GM20000 (cell line): ENCODE measurements around the gene SLC4A11.
A peak's percentile ranks its signal among the peaks of the same experiment; 100 is the strongest.
"Not testable (repeated sequence)": the region's sequence is repeated elsewhere in the genome, so short reads cannot be mapped to it uniquely, and the experiment has no call there.

Experiments
- DNase-seq: peaks from one replicate; pipeline ENCODE4 v3.0.0; 2012; ENCODE audit warnings: low spot score
- CTCF ChIP-seq: IDR thresholded peaks from 2 replicates; pipeline ENCODE4 v1.5.1; 2012; ENCODE audit warnings: mild to moderate bottlenecking, control low read depth; ENCODE audit errors: extremely low read depth, missing control alignments

Gene SLC4A11

GRCh38 chr20:3221398-3222226 lies 17.4 kb downstream of the SLC4A11 start:
- no peak for DNase-seq
- no peak for TF ChIP-seq CTCF

DNA sequence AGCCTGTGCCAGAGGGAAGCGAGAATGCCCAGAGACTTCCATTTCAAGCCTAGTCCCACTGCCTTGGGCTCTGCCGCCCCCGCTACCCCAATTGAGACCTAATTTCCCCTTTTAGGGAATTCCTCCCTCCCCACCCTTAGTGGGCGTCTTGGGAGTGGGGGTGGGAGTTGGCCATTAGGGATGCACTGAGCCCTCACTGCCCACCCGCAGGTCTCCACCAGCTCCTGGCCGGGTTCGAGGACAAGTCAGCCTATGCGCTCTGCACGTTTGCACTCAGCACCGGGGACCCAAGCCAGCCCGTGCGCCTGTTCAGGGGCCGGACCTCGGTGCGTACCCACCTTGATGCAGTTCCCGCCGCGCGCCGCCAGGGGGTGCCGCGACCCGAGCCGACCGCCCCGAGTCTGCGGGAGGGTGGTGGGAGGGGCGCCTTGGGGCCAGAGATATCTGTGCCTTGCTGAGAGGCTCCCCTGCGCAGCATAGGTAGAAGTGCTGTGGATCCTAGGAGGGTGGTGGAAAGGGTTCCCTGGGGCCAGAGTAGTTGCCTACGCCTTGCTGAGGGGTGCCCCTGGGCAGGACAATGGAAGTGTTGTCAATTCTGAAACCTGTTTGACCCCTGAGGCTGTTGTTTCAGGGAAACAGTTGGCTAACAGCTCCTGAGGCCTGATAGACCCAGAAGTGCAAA lies 20.5 kb downstream of the SLC4A11 start:
- DNase-seq: peak; percentile 88
- peak; percentile 98 for TF ChIP-seq CTCF

- DNase-seq: not testable (repeated sequence)
Measured at GRCh38 chr20:3215359-3215917, 23.6 kb downstream of the SLC4A11 start.

DNA sequence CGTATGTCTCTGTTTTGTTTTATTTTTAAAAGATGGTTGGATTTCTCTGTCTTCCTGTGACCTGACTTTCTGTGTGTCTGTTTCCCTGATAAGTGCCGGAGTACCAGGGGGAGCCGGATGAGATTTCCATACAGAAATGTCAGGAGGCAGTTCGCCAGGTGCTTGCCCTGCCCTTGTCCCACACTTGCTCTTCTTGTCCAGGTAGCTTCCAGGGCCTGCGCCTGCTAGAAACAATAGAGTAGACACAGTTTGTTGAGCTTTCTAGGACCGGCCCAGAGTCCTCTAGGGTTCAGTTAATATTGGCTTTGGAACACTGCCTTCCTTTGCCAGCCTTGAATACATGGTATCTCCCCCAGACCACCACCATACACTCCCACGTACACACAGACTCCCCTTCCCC lies 25.8 kb downstream of the SLC4A11 start:
- no peak for TF ChIP-seq CTCF
- no peak for DNase-seq

DNA sequence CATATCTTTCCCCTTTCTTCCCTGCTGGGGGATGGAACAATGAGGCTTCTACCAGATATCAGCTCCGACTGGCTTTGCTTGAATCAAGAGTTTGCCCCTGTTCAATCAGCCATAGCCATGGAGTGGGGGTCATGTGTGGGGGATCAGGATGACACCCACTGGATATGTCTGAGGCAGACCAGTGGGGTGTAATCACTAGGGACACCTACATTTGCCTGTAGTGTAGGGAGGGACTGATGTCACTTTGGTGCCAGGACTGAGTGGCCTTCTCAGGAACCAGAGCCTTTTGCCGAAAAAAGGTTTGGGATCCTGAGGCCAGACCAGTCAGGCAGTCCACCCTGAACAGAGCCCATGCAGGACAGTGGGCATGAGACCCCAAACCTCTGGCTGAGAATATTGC lies 28.6 kb downstream of the SLC4A11 start:
- DNase-seq: no peak
- no peak for TF ChIP-seq CTCF

DNA sequence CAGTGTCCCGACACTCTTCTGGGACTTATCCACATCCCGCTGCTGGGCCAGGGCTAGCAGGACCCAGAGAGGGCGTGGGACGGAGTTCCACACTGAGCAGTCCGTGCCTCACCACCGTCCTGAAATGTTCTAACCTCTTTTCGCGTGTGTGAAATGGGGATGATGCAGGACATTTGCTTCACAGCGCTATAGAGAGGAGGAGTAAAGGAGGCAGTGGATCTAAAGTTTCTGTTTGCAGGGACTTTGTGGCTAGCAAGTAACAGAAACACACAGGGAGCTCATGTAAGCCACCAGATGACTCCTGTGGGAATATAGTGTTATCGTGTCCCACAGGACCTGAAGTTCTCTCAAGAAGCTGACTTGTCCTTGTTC lies 29.1 kb downstream of the SLC4A11 start:
- DNase-seq: no peak
- no peak for TF ChIP-seq CTCF

GRCh38 chr20:3209257-3209945 lies 29.6 kb downstream of the SLC4A11 start, which contains the start of gene ITPA:
TSS of gene ITPA (plus strand) at chr20:3209498. CDS start at chr20:3209552, 54 bp downstream.
- DNase-seq: peak; percentile 85

More at GRCh38 chr20:3209257-3209945, 29.6 kb downstream of the SLC4A11 start, which contains the start of gene ITPA:
- TF ChIP-seq CTCF: no peak
